ENCODE results near the gene ATG4C.

The ATG4C gene

GRCh38 chr1:62765981-62766380, 18.0 kb upstream of the ATG4C start:
- no peak for TF ChIP-seq CTCF (IDR thresholded peaks at IDR 0.05)

GRCh38 chr1:62772607-62773295, 11.2 kb upstream of the ATG4C start:
- no peak for TF ChIP-seq CTCF (IDR thresholded peaks at IDR 0.05)

GRCh38 chr1:62774006-62774405, 9.9 kb upstream of the ATG4C start:
- no peak for TF ChIP-seq CTCF (IDR thresholded peaks at IDR 0.05)

- no peak for TF ChIP-seq CTCF (IDR thresholded peaks at IDR 0.05)
Measured at GRCh38 chr1:62774971-62775595, 8.8 kb upstream of the ATG4C start.

- no peak for TF ChIP-seq CTCF (IDR thresholded peaks at IDR 0.05)
Measured at GRCh38 chr1:62778208-62778607, 5.7 kb upstream of the ATG4C start.

- TF ChIP-seq CTCF (IDR thresholded peaks at IDR 0.05), result no peak
Measured at GRCh38 chr1:62781841-62782543, 1.9 kb upstream of the ATG4C start.

- TF ChIP-seq CTCF (IDR thresholded peaks at IDR 0.05), result no peak
Measured at GRCh38 chr1:62784509-62785365, 805 bp downstream of the ATG4C start.
